ENCODE results near the gene IGFBPL1.

DNA sequence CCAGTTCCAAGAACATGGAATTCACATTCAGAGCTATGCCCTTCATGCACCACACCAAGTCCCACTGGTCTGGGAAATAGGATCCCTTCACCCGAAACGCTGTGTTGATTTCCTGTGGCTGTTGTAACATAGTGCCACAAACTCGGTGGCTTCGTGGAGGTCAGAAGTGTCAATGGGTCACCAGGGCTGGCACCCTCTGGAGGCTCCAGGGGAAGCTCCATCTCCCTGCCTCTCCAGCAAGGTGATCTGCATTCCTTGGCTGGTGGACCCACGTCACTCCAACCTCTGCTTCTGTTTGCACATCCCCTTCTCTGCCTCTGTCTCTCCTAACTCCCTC is 60.7 kb downstream of the IGFBPL1 start:
- TF ChIP-seq, protein P1, sequence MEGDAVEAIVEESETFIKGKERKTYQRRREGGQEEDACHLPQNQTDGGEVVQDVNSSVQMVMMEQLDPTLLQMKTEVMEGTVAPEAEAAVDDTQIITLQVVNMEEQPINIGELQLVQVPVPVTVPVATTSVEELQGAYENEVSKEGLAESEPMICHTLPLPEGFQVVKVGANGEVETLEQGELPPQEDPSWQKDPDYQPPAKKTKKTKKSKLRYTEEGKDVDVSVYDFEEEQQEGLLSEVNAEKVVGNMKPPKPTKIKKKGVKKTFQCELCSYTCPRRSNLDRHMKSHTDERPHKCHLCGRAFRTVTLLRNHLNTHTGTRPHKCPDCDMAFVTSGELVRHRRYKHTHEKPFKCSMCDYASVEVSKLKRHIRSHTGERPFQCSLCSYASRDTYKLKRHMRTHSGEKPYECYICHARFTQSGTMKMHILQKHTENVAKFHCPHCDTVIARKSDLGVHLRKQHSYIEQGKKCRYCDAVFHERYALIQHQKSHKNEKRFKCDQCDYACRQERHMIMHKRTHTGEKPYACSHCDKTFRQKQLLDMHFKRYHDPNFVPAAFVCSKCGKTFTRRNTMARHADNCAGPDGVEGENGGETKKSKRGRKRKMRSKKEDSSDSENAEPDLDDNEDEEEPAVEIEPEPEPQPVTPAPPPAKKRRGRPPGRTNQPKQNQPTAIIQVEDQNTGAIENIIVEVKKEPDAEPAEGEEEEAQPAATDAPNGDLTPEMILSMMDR (IDR thresholded peaks at IDR 0.05) = no peak
- no peak for TF ChIP-seq EP300 (IDR thresholded peaks at IDR 0.05; ENCODE audit: low read depth)
